Measurements from ENCODE around the gene C19orf81.

- no peak for TF ChIP-seq EZH2phosphoT487 (IDR thresholded peaks at IDR 0.05; ENCODE audit: borderline replicate concordance)
- TF ChIP-seq CTCF (conservative IDR thresholded peaks at IDR 0.05; ENCODE audit: low read length) = no peak; the same call in 1 of the 2 replicates
These were observed 54.9 kb downstream of the C19orf81 start for GRCh38 chr19:50703915-50704796.
